ENCODE results near the gene GABPA. TPM values are rescaled to one million over a fixed set of nuclear protein-coding genes. Genes with fewer than 3 reads are reported as not detected.
A peak's percentile ranks its signal among the peaks of the same experiment; 100 is the strongest.

GABPA gene
- total RNA-seq, 1 experiment from 2014 or later: 20.4 TPM

DNA sequence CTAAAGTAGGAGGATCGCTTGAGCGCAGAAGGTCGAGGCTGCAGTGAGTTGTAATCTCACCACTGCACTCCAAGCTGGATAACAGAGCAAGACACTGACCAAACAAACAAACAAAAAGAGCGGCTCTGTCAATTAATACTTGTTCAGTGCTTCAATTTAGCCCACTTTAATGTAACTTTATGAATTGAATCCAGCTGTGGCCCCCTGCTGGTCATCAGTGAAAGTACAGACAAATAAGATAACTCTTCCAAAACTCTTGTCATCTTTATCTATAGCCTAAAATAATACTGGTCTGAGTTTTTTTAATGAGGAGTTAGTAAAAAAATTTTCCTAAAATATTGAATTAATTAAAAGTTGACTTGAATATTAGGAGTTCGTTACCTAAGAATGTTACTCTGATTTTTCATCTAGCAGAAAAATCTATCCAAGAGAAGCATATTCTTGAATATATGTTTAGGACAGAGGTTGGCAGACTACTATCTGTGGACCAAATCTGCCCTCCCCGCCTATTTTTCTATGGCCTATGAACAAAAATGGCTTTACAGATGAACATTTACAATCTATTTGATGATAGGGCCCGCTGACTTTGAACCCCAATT lies 26.2 kb upstream of the GABPA start:
- Histone ChIP-seq H4K5ac (ENCODE audit: insufficient read length, low read depth, low read length) (no peak overlapping the region), H3K79me2 (ENCODE audit: insufficient read depth, low read length) (no peaks in the 10 kb centered on the region), H3K27ac (ENCODE audit: insufficient read length, low read depth, low read length) (no peak overlapping the region), H3K4me1 (ENCODE audit: insufficient read depth, low read length) (no peaks in the 10 kb centered on the region), H3T11ph (ENCODE audit: low read length) (no peak overlapping the region), H3K14ac (ENCODE audit: insufficient read depth, low read length) (no peak overlapping the region), H3K9ac (ENCODE audit: extremely low read depth, insufficient read length, low read length) (no peak overlapping the region), H2AK5ac (ENCODE audit: insufficient read length, low read length) (no peak overlapping the region), H3K9me3 (ENCODE audit: control insufficient read depth, low read depth, low read length) (no peaks in the 10 kb centered on the region), H3K23me2 (ENCODE audit: insufficient read length, low read depth, low read length, poor library complexity, severe bottlenecking) (no peaks in the 10 kb centered on the region), H3K4me2 (ENCODE audit: insufficient read depth, insufficient read length, low read length) (no peak overlapping the region), H3K18ac (ENCODE audit: insufficient read length, low read depth, low read length) (no peak overlapping the region), H2AFZ (ENCODE audit: low read length) (no peak overlapping the region), H3K23ac (ENCODE audit: insufficient read length, low read depth, low read length) (no peak overlapping the region), H4K8ac (replicated peaks; ENCODE audit: insufficient read length, low read depth, low read length) (no peak overlapping the region), H3K27me3 (ENCODE audit: insufficient read depth, low read length) (no peaks in the 10 kb centered on the region), H3K4ac (ENCODE audit: low read depth, low read length) (no peak overlapping the region), H3K79me1 (ENCODE audit: insufficient read depth, low read depth, low read length, poor library complexity, severe bottlenecking) (no peaks in the 10 kb centered on the region), H4K91ac (ENCODE audit: insufficient read length, low read depth, low read length) (no peak overlapping the region), H4K20me1 (ENCODE audit: control insufficient read depth, insufficient read depth, insufficient read length) (no peaks in the 10 kb centered on the region), H3K56ac (ENCODE audit: insufficient read length, low read depth, low read length) (no peak overlapping the region), H2BK120ac (ENCODE audit: low read depth, low read length, poor library complexity, severe bottlenecking) (no peak overlapping the region), H2BK20ac (ENCODE audit: low read depth, low read length, poor library complexity, severe bottlenecking) (no peak overlapping the region), H2BK15ac (ENCODE audit: low read depth, low read length) (no peak overlapping the region), H2BK5ac (ENCODE audit: insufficient read length, low read length) (no peak overlapping the region), H2BK12ac (ENCODE audit: insufficient read length, low read depth, low read length) (no peak overlapping the region)
- Mint-ChIP-seq H3K9me3 (no peaks in the 10 kb centered on the region), H3K4me1 (peaks cover 5% of the 10 kb centered on the region in 2 experiments), H3K4me3 (no peak overlapping the region), H3K27ac (no peak overlapping the region; a peak in 1 of 7 replicates), H3K27me3 (ENCODE audit: low read depth) (no peaks in the 10 kb centered on the region; the same call in 1 of the 2 replicates), H3K36me3 (ENCODE audit: insufficient read depth in 1 of 3, low read depth in 3 of 3) (no peaks in the 10 kb centered on the region)
- WGBS (ENCODE audit: extremely low coverage, insufficient read length, low lambda C conversion rate): no CpG with 5 or more reads among the region's 7 CpGs
- DNase-seq: no peak
- TF ChIP-seq, protein P1, sequence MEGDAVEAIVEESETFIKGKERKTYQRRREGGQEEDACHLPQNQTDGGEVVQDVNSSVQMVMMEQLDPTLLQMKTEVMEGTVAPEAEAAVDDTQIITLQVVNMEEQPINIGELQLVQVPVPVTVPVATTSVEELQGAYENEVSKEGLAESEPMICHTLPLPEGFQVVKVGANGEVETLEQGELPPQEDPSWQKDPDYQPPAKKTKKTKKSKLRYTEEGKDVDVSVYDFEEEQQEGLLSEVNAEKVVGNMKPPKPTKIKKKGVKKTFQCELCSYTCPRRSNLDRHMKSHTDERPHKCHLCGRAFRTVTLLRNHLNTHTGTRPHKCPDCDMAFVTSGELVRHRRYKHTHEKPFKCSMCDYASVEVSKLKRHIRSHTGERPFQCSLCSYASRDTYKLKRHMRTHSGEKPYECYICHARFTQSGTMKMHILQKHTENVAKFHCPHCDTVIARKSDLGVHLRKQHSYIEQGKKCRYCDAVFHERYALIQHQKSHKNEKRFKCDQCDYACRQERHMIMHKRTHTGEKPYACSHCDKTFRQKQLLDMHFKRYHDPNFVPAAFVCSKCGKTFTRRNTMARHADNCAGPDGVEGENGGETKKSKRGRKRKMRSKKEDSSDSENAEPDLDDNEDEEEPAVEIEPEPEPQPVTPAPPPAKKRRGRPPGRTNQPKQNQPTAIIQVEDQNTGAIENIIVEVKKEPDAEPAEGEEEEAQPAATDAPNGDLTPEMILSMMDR (conservative IDR thresholded peaks at IDR 0.05): peak; percentile 89

Data from H9 (cell line).